H1 (cell line): ENCODE measurements around the gene TSHR. TPM values are rescaled to one million over a fixed set of nuclear protein-coding genes. Genes with fewer than 3 reads are reported as not detected.

Source experiments
- CTCF ChIA-PET: fragments of 300-600 bp; sonication (Branson Sonifier 250); formaldehyde crosslinking; loops from one replicate; lab custom pipeline; 2021; ENCODE audit not compliant: partially characterized antibody; lab: Charles Lee
- POLR2A ChIA-PET: fragments of 300-600 bp; sonication (Branson Sonifier 250); formaldehyde crosslinking; loops from one replicate; lab custom pipeline; 2021; ENCODE audit warnings: inconsistent platforms; ENCODE audit not compliant: partially characterized antibody; lab: Charles Lee
- DNase-seq, 2 experiments: peaks; one replicate each; pipeline versions ENCODE4 v3.0.0 to v3.0.0-alpha.2; 2010 to 2022; ENCODE audit warnings: low spot score in 2 of 2, low read depth in 1 of 2, mixed read lengths in 1 of 2
- FAIRE-seq: peaks from 2 replicates; lab custom pipeline; 2011; peaks lifted over from hg19 to GRCh38; lab: Jason Lieb, UNC
- H2AFZ ChIP-seq: 2 replicates; pipeline ENCODE4 v1.8.1; 2012; ENCODE audit warnings: low read length, inconsistent platforms
- H2AK5ac ChIP-seq: 2 replicates; pipeline ENCODE4 v1.6.1; 2013; ENCODE audit warnings: low read depth, low read length
- H2BK120ac ChIP-seq: replicated peaks from 2 replicates; pipeline ENCODE3; 2013; ENCODE audit warnings: low read depth, low read length, inconsistent platforms
- H2BK12ac ChIP-seq: 2 replicates; pipeline ENCODE4 v1.6.1; 2013; ENCODE audit warnings: low read depth, low read length
- H2BK15ac ChIP-seq: 2 replicates; pipeline ENCODE4 v1.6.1; 2013; ENCODE audit warnings: low read length
- H2BK20ac ChIP-seq: 2 replicates; pipeline ENCODE4 v1.6.1; 2013; ENCODE audit warnings: low read length
- H2BK5ac ChIP-seq: 2 replicates; pipeline ENCODE4 v1.6.1; 2013; ENCODE audit warnings: low read depth, low read length
- H3K14ac ChIP-seq: 2 replicates; pipeline ENCODE4 v1.6.1; 2013; ENCODE audit warnings: inconsistent platforms; ENCODE audit not compliant: insufficient read length
- H3K18ac ChIP-seq: 2 replicates; pipeline ENCODE4 v1.6.1; 2013; ENCODE audit warnings: low read length; ENCODE audit errors: extremely low read depth
- H3K23ac ChIP-seq: 2 replicates; pipeline ENCODE4 v1.6.1; 2013; ENCODE audit warnings: inconsistent platforms; ENCODE audit not compliant: insufficient read length
- H3K23me2 ChIP-seq: 2 replicates; pipeline ENCODE4 v1.6.1; 2013; ENCODE audit warnings: low read depth, low read length
- H3K27ac ChIP-seq: 2 replicates; pipeline ENCODE4 v1.6.1; 2011; ENCODE audit warnings: low read depth, low read length, inconsistent platforms
- H3K27me3 ChIP-seq, 4 experiments: replicated peaks in 1 of 4; 1 replicate in 1 of 4; 2 replicates in 3 of 4; pipeline versions ENCODE4 v1.6.1 to v1.8.1; 2011 to 2013; ENCODE audit warnings: low read length in 3 of 4, mild to moderate bottlenecking in 3 of 4, inconsistent platforms in 2 of 4, mixed read lengths in 2 of 4, moderate library complexity in 1 of 4; ENCODE audit not compliant: control insufficient read depth in 3 of 4, insufficient read depth in 3 of 4; ENCODE audit errors: extremely low read depth in 1 of 4
- H3K36me3 ChIP-seq, 4 experiments: 2 replicates each; pipeline versions ENCODE4 v1.6.1 to v1.8.1; 2011 to 2013; ENCODE audit warnings: mild to moderate bottlenecking in 4 of 4, low read length in 3 of 4, moderate library complexity in 2 of 4, control low read depth in 1 of 4, inconsistent platforms in 1 of 4; ENCODE audit not compliant: insufficient read depth in 4 of 4, control insufficient read depth in 2 of 4
- H3K4ac ChIP-seq: replicated peaks from 2 replicates; pipeline ENCODE3; 2013; ENCODE audit warnings: low read length, low read depth, mixed read lengths, inconsistent platforms; ENCODE audit not compliant: insufficient read length
- H3K4me1 ChIP-seq, 4 experiments: replicated peaks in 1 of 4; 1 replicate in 1 of 4; 2 replicates in 3 of 4; pipeline versions ENCODE4 v1.6.1 to v1.8.1; 2011 to 2013; ENCODE audit warnings: low read length in 3 of 4, inconsistent platforms in 2 of 4, mixed read lengths in 1 of 4; ENCODE audit not compliant: insufficient read depth in 4 of 4, control insufficient read depth in 3 of 4
- H3K4me2 ChIP-seq, 2 experiments: 2 replicates each; pipeline versions ENCODE4 v1.6.1 to v1.8.1; 2011 to 2013; ENCODE audit warnings: low read depth in 2 of 2, low read length in 2 of 2, control low read depth in 1 of 2, inconsistent platforms in 1 of 2, mild to moderate bottlenecking in 1 of 2; ENCODE audit not compliant: insufficient read depth in 1 of 2
- H3K4me3 ChIP-seq, 4 experiments: fragments of 200-600, 300-600 bp in 1 of 4; sonication (generic), shearing (Covaris generic), sonication (Bioruptor Twin) in 1 of 4; 2 replicates each; pipeline versions ENCODE4 v1.5.1 to v1.8.1; 2011 to 2016; ENCODE audit warnings: low read length in 4 of 4, low read depth in 3 of 4, control low read depth in 2 of 4, inconsistent platforms in 2 of 4, mild to moderate bottlenecking in 2 of 4, mixed read lengths in 1 of 4, moderate library complexity in 1 of 4; ENCODE audit not compliant: insufficient read depth in 2 of 4; ENCODE audit errors: extremely low read depth in 1 of 4
- H3K56ac ChIP-seq: replicated peaks from 2 replicates; pipeline ENCODE3; 2013; ENCODE audit warnings: low read depth, mild to moderate bottlenecking, mixed read lengths, low read length, inconsistent platforms; ENCODE audit not compliant: insufficient read length
- H3K79me1 ChIP-seq: 2 replicates; pipeline ENCODE4 v1.6.1; 2013; ENCODE audit warnings: low read depth, low read length, control low read depth
- H3K79me2 ChIP-seq, 2 experiments: 2 replicates each; pipeline versions ENCODE4 v1.6.1 to v1.8.1; 2012 to 2013; ENCODE audit warnings: low read length in 2 of 2, mild to moderate bottlenecking in 2 of 2, inconsistent platforms in 1 of 2; ENCODE audit not compliant: insufficient read depth in 2 of 2, control insufficient read depth in 1 of 2
- H3K9ac ChIP-seq, 4 experiments: replicated peaks in 1 of 4; 1 replicate in 1 of 4; 2 replicates in 3 of 4; pipeline versions ENCODE4 v1.6.1 to v1.8.1; 2011 to 2013; ENCODE audit warnings: low read depth in 3 of 4, low read length in 3 of 4, control low read depth in 2 of 4, mild to moderate bottlenecking in 2 of 4, moderate library complexity in 2 of 4, inconsistent platforms in 1 of 4; ENCODE audit errors: extremely low read depth in 1 of 4
- H3K9me3 ChIP-seq, 2 experiments: 2 replicates each; pipeline versions ENCODE4 v1.6.1 to v1.8.1; 2012 to 2013; ENCODE audit warnings: mild to moderate bottlenecking in 2 of 2, moderate library complexity in 2 of 2, control low read depth in 1 of 2, inconsistent platforms in 1 of 2, low read depth in 1 of 2, low read length in 1 of 2, mixed read lengths in 1 of 2; ENCODE audit not compliant: insufficient read depth in 2 of 2
- H4K20me1 ChIP-seq, 2 experiments: replicated peaks in 1 of 2; 2 replicates each; pipeline versions ENCODE3 to v1.8.1; 2011 to 2013; ENCODE audit warnings: inconsistent platforms in 2 of 2, low read length in 2 of 2, mild to moderate bottlenecking in 1 of 2; ENCODE audit not compliant: insufficient read depth in 2 of 2, control insufficient read depth in 1 of 2
- H4K5ac ChIP-seq: 2 replicates; pipeline ENCODE4 v1.6.1; 2013; ENCODE audit warnings: low read length, low read depth, mixed read lengths, inconsistent platforms; ENCODE audit not compliant: insufficient read length
- H4K8ac ChIP-seq: 2 replicates; pipeline ENCODE4 v1.8.0; 2013; ENCODE audit warnings: mild to moderate bottlenecking, moderate library complexity, low read length, inconsistent platforms; ENCODE audit not compliant: insufficient read depth; ENCODE audit errors: extremely low read depth
- H4K91ac ChIP-seq: replicated peaks from 2 replicates; pipeline ENCODE3; 2013; ENCODE audit warnings: low read length, mixed read lengths, inconsistent platforms; ENCODE audit not compliant: insufficient read length
- CEBPB ChIP-seq: IDR thresholded peaks from 2 replicates; pipeline ENCODE4 v1.6.1; 2012; ENCODE audit warnings: low read depth, low read length
- GTF2F1 ChIP-seq: IDR thresholded peaks from 2 replicates; pipeline ENCODE4 v1.6.1; 2012; ENCODE audit warnings: low read depth, low read length, improper control_type of control experiment, borderline replicate concordance
- KDM4A ChIP-seq: IDR thresholded peaks from one replicate; pipeline ENCODE4 v1.7.1; 2012; ENCODE audit warnings: low read depth, mild to moderate bottlenecking, moderate library complexity, low read length, inconsistent platforms; ENCODE audit not compliant: severe bottlenecking
- RXRA ChIP-seq: IDR thresholded peaks from 2 replicates; pipeline ENCODE4 v1.6.1; 2011; ENCODE audit warnings: low read depth, mild to moderate bottlenecking, low read length, moderate library complexity; ENCODE audit not compliant: insufficient read depth
- SP2 ChIP-seq: IDR thresholded peaks from 2 replicates; pipeline ENCODE4 v1.6.1; 2012; ENCODE audit warnings: mild to moderate bottlenecking, low read length, inconsistent platforms
- WGBS, 2 experiments: shearing (Covaris generic) in 1 of 2; methylation state at CpG; one replicate each; pipeline versions ENCODE4 v1.1.6 to v1.1.7; 2013 to 2015; ENCODE audit warnings: low lambda C conversion rate in 2 of 2, mixed read lengths in 2 of 2, inconsistent platforms in 1 of 2, low coverage in 1 of 2, missing lambda C conversion rate in 1 of 2; ENCODE audit not compliant: insufficient replicate concordance in 2 of 2, insufficient coverage in 1 of 2, insufficient read length in 1 of 2; ENCODE audit errors: extremely low coverage in 1 of 2, missing lambda C conversion rate in 1 of 2; 5-methylcytosine and 5-hydroxymethylcytosine counted together
- polyA plus RNA-seq, 7 experiments: library from polyadenylated mRNA; depleted of rRNA in 3 of 7; stranded (reverse) in 5 of 7; unstranded in 2 of 7; fragments of >200 nt in 5 of 7; fragments of 200-250 nt in 2 of 7; gene quantifications; 1 replicate in 5 of 7; 2 replicates in 1 of 7; 4 replicates in 1 of 7; pipeline versions ENCODE4 v1.2.1 to v1.2.3, GENCODE V29; 2011 to 2013; ENCODE audit warnings: missing spikeins in 2 of 7, mixed read lengths in 2 of 7
- total RNA-seq: library from RNA; stranded (reverse); fragmentation: NEBNext Ultra II Directional; extraction: Animal tissue kit (Norgen Biotek cat#: 25700); gene quantifications from 2 replicates; pipeline ENCODE4 v1.2.1, GENCODE V29; 2021

The TSHR gene
- total and polyA plus RNA-seq, 2 of the 8 experiments (the other 6 are each of a cell fraction or from before 2014, with no cell fraction given): 0.27 TPM; not detected in 1

DNA sequence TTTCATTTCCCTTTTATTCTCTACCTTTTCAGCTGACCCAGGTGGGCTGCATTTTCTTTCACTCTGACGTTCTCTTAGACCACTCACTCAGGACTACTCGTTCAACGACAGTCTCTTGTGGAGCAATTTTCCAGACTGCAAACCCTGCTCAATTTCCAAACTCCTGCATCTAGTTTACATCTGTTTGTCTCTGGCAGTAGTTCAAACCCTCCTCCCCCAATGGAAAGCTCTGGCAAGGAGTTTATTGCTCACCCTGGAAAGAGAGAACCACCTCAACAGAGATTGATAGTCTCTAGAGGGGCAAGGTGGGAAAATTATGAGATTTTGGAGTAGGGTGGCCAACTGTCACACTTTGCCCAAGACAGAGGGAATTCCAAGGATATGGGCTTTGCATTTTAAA is 130.2 kb downstream of the TSHR start:
- H3K9ac ChIP-seq: no peak overlapping the region
- H3K14ac ChIP-seq: no peak overlapping the region
- no peak overlapping the region for H2AK5ac ChIP-seq
- no peak overlapping the region for H2BK120ac ChIP-seq
- H2BK12ac ChIP-seq: no peak overlapping the region
- TF ChIP-seq KDM4A (no peak), CEBPB (no peak), RXRA (no peak), SP2 (no peak), GTF2F1 (no peak)
- no peak overlapping the region for H3K23ac ChIP-seq
- H3K4ac ChIP-seq: no peak overlapping the region
- H3K4me1 ChIP-seq: no peaks in the 10 kb centered on the region
- no peak overlapping the region for H2AFZ ChIP-seq
- POLR2A ChIA-PET: no interaction called here
- no peak overlapping the region for H3K18ac ChIP-seq
- H4K20me1 ChIP-seq: no peaks in the 10 kb centered on the region
- WGBS, 2 experiments: 93% methylated on average over 3 of the region's 3 CpGs; no CpG with 5 or more reads in 1 of the 2 experiments
- H3K27ac ChIP-seq: no peak overlapping the region
- DNase-seq (no peak), FAIRE-seq (no peak)
- no peak overlapping the region for H3K4me2 ChIP-seq
- no peaks in the 10 kb centered on the region for H3K23me2 ChIP-seq
- H3K27me3 ChIP-seq: no peaks in the 10 kb centered on the region
- no peak overlapping the region for H3K56ac ChIP-seq
- no peak overlapping the region for H2BK15ac ChIP-seq
- H3K36me3 ChIP-seq: no peaks in the 10 kb centered on the region
- no peaks in the 10 kb centered on the region for H3K79me1 ChIP-seq
- H2BK5ac ChIP-seq: no peak overlapping the region
- H3K79me2 ChIP-seq: no peaks in the 10 kb centered on the region
- H3K4me3 ChIP-seq: no peak overlapping the region
- H4K8ac ChIP-seq: no peak overlapping the region
- no peak overlapping the region for H4K5ac ChIP-seq
- no peak overlapping the region for H2BK20ac ChIP-seq
- no peak overlapping the region for H4K91ac ChIP-seq
- CTCF ChIA-PET: interaction anchor here (1.5 kb wide), 1 partner anchor 84 kb away, joined by 4 read pairs; no protein-coding TSS in a partner anchor
- H3K9me3 ChIP-seq: no peaks in the 10 kb centered on the region
